ENCODE data around the gene TTLL11.

Gene TTLL11

DNA sequence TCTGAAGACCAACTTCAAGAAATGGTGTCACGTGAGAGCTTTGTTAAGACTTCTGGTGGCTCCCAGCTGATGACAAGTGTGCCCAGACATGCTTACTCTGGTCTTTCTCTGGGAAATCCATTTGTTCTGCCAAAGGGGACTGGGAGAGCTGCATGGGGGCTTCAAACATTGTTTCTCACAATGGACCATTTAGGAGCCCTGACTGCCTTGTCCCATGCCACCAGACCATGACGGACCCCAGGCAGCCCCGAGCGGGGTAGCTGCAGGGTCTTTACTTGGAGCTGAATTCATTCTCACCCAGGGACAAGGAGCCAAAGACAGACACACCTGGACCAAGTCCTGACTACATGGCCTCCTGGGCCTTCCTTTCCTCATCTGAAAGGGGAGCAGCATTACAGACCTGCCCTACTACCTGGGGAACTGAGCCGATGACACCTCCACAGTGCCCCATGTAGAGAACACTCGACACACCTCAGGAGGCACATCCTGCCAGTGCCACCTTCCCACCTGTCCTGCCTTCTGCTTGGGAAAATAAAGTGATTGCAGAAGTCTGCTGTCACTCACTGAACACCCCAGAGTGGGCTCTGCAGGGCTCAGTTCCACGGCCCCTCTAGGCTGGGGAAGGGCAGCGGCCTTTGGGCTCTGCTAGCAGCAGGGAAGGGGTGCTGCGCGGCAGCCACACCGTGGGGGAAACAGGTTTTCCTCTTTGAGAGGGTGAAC, 272.7 kb downstream of the TTLL11 start:
- DNase-seq, result no peak

DNA sequence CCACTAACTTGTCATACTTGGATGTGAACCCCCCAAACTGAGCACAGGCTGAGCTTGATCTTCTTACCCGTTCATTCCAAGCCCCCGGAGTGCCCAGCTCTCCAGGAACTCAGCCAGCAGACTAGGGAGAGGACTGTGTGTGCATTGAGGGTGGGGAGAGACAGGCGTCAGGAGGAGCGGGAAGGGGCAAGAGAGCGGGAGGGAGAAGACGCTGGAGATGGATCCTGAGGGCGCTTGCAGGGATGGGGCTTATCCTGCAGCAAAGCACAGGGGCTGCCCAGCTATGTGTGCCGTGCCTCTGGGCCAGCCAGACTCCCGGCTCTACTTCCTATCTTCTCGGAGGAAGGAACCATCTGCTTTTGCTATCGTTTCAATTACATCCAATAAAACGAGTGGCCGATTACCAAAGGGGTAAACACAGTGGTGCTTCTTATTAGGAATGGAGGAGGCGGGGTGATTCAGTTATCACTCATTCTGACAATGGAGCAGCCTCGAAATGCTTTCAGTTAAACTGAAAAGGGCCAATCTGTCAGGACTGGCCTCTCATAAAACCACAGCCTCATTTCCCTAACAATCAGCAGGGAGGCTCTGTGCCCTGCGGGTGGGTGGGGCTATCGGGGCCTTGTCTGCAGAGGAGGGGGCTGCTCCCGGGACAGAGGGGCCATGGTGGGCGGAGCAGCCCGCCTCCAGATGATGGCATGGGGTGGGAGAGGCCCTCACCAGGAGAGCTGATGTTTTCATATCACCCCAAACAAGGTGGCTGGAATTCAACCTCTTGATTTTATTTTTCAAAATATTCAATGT, 273.5 kb downstream of the TTLL11 start:
- DNase-seq, result no peak

DNA sequence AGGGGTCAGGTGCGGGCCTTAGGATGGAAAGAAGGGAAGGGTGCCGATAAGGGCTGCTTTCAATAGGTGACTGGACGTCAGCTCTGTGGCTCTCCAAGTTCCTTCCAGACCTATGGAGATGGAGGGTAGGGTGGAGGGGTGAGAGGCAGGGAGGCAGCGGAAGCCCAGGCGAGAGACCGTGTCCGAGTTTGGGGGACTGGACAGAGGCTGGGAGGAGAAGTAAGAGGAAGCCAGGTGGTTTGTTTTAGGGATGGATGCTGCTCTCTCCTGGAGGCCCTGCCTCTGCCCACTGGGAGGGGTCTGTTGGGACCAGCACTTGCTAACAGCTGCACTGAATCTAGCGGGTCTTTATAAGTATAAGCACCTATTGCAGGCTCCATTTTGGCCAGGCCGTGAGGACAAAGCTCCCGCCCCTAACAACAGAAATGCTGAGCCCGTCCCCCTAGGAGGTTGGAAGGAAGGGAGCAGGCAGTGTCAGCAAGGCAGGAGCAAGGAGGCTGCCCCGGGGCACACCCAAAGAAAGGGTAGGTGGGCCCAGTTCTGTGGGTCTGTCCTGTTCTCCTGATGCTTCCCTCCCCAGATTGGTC, 274.2 kb downstream of the TTLL11 start:
- no peak for DNase-seq

DNA sequence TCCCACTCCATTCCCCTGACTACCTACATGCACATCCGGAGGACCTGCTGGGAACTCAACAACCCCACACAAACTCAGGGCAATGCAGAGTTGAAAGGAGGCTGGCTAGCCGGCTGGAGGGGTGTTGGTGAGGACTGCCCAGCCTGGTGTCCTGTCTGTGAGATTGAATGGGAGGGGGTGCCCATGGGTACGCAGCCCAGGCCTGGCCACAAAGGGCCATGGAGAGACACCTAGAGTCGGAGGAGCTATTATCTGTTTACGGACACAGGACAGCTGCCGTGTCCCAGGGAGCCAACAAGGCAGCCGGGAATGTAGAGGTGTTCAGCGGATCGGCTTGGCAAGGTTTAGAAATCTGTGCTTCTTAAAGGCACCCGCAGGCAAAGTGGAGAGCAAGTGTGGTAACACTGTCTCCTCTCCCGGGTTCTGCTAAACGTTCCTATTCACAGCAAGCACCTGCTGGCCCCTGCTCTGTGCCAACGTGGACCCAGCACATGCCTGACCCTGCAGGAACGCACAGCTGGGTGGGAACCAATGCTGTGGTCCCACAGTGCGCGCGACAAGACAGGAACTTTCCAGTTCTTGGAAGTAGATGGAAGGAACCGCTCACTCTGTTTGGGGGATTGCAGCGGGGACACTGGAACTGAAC, 275.0 kb downstream of the TTLL11 start:
- no peak for DNase-seq

DNA sequence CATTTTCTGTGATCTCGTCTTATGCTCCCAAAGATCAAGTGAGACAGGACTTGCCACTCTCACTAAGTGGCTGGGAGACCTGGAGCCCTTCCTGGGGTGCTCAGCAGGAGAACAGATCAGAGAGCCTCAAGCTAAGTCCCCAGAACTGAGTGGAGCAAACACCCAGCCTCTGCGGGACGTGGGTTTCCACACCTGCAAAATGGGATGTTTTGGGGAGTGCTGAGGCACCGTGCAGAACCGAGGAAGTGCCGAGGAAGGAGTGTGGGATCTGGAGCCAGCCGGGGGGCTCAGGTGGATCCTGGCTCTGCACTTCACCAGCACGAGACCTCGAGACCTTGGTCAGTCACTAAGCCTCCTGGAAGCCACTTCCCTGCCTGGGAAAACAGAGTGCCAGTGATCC, 275.6 kb downstream of the TTLL11 start:
- DNase-seq, result no peak

DNA sequence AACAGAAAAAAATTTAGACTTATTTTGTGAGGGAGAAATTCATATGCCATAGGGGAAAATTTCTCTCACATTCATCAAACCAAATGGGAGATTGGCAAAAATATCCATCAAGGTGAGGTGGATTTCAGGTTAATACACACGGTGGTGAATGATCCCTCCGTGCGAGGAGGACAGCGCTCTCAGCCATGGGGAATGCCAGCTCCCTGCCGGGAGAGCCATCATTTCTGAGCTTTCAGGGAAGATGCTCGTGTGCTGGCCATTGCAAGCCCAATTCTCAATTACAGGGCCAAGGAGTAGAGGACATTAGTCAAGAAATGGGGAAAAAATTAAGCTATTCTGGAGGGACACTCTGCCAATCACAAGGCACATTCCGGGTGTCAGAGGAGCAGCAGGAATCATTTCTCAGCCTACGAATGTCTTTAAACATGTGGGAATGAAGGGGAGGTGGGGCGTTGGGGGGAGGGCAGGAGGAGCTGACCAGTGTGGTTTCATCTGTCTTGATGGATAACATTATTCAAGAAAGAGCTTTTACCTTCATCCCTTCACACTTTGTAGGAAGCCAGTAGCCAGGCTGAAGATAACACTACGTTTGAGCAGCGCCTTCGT, 276.2 kb downstream of the TTLL11 start:
- no peak for DNase-seq

DNA sequence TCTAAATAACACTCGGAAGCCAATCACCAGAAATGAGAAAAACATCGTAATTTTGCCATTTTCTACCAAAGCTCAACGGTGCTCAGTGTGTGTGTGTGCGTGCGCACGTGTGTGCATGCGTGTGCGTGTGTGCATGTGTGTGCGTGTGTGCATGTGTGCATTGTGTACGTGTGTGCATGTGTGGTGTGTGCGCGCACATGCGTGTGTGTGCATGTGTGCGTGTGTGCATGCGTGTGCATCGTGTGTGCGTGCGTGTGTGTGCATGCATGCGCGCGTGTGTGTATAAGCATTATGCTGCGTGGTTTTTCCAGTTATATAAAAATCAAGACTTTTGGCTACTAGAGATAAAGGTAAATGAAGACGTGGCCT, 276.7 kb downstream of the TTLL11 start:
- no peak for DNase-seq

DNA sequence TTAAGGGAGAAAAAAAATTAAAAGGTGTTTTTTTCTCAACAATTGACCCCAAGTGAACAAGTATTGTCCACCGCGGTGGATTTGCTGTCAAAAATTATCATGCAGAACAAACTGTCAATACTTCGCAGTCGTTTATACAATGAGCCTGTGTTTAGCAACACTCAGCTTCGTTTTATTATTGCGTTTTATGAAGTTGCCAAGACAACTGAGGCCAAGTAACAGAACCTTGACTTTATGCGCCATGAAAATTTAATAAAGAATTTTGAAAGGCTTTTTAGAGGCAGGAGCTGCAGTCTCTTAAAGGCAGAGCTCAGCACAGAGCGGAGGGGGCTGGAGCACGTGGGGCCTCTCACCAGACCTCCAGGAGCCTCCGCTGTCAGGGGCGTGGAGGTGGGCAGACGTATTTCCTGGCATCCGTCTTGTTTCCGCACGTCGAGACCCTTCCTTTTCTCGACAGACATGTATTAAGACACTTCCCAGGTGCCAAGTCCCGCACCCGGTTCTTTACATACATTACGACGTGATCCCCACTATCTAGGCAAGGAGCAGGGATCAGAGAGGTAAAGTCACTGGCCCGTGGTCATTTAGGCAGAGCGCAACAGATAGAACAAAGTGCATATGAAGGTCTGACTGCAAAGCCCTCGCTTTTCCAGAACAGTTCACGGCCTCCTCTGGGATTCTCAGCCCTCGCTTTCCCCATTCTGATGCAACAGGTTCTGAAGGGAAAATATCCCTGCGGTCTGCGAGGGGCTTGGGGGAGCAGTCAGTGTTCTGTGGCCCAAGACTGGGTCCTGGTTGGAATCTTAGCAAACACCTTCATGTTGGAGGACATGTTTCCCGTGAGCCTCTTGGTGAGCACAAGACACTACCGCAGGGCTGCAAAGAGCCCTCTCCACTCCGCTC, 277.3 kb downstream of the TTLL11 start:
- DNase-seq, result no peak

DNA sequence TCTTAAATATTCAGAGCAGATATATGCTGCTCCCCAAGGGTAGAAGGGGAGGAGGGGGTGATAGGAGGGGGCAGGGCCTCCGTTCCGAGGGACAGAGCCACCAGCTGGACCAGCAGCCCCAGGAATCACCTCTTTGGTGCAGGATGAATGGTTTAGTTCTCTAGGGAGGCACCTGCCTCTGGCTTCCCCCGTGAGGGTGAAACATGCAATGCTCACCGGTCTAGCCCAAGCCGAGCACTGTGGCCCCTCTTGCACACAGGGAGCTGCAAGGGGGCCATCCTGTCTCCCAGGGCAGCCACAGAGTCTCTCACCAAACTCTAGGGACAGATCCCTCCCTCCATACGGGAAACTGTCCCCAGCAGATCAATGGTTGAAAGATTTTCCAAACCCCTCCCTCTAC, 278.0 kb downstream of the TTLL11 start:
- no peak for DNase-seq

DNA sequence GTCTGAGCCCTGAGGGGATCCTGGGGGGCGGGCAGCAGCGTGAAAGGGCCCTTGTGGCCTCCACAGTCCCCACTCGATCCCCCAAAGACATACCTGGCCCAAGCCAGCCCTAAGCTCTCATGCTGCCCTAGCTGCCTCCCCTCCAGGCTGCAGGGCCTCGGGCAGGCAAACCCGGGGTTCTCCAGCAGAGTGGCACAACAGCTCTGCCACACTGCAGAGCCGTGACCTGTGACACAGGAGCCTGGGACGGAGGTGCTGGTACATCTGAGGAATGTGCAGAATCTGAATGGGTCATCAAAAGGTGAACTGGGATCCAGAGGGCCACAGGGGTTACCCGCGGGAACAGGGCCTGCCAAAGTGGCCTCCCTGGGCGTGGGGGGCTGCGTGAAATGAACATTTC, 278.5 kb downstream of the TTLL11 start:
- DNase-seq, result no peak

DNA sequence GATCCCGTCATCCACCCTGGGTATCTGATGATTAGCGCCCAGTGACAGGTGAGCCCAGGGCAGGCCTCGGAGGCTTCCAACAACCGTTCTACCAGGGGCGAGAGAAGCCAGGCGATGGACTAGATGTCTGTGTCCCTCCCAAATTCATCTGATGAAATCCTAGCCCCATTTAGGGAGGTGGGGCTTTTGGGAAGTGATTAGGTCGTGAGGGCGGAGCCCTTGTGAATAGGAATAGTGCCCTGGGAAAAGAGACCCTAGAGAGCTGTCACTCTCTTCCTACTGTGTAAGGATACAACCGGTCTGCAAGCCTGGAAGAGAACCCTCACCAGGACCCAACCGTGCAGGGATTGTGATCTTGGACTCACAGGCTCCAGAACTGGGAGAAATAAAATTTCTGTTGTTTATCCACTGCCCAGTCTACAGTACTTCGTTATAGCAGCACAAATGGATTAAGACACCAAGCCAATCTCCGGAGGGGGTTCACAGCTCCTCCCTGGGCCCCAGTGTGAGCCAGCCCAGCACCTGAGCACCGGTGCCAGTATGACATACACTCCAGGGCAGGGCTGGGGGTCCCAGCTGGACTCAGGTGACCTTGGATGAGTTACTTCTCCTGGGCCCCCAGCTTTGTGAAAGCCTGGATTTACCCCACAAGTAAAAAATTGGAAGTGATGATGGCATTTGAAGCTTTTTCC, 279.4 kb downstream of the TTLL11 start:
- no peak for DNase-seq

DNA sequence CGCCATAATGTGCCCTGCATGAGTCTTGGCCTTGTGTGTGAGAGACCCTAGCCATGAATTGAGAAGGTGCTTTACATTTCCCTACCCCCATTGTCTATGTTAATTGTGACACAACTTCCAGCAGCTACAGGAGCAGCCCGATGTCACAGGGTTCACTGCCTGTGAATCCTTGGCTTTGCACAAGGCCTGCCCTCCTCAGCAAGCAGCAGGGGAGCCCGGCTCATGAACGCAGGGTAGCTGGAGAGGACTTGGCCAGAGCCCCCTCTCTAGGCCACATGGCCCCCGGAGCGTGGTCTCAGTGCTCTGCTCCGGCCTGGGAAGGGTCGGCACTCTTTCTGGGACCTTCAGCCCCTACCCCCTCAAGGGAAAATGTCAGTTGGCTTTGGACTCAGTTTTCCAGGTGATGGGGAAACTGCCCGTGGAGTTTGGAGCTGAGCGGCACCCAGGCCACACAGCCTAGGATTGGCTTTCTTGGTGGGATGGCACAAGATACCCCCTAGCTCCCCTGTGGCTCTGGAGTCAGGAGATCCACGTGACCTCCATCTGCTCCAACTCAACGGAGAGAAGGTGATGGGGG, 280.9 kb downstream of the TTLL11 start:
- DNase-seq, result no peak

DNA sequence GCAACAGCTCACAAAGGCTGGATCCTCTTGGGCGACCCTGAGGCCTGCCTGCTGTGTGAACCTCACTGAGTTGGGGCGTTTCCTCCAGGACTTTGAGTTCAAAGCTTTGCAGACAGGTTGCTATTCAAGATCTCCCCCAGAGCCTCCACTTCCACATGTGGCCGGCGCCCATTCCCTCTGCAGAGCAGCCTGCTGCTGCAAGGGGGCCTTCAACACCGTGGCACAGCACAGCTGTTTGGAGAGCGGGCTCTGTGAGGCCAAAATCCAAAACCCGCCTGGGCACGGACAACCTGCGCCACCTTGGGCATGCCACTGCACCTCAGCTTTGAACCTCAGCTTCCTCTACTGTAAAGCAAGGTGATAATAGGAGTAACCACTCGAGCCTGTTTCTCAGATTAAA, 281.4 kb downstream of the TTLL11 start:
- DNase-seq, result no peak

DNA sequence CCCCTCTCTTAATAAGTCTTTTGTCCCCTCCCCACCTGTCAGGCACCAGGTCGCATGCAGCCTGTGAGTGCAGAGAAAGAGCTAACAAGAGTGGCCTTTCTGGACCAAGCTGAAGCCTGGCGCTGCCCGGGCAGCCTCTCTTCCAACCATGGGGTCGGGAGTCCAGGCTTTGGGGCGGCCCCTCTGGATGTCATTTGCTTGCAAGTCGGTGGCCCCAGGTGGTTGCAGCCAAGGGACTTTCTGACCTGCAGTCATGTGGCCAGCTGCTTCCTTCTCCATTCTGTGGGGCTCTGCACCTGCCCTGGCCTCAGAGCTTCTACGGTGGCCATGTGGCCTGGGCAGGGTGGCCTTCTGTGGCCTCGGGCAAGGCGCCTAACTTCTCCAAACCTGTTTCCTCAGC, 282.0 kb downstream of the TTLL11 start:
- no peak for DNase-seq

DNA sequence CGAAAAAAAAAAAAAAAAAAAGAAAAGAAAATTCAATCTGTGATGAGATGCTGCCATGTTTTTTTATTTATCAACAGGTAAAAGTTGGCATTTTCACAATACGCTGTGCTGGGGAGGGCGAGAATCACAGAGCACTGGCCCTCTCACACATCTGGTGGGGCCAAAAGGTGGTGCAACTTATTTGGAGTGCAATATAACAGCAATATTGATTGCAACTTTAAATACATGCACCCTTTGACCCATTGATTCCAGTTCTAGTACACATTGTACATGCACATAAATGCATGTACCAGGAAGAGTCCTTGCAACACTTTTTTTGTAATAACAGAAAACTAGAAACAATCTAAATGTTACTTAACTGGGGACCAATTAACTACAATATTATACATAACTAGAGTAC, 282.6 kb downstream of the TTLL11 start:
- no peak for DNase-seq

DNA sequence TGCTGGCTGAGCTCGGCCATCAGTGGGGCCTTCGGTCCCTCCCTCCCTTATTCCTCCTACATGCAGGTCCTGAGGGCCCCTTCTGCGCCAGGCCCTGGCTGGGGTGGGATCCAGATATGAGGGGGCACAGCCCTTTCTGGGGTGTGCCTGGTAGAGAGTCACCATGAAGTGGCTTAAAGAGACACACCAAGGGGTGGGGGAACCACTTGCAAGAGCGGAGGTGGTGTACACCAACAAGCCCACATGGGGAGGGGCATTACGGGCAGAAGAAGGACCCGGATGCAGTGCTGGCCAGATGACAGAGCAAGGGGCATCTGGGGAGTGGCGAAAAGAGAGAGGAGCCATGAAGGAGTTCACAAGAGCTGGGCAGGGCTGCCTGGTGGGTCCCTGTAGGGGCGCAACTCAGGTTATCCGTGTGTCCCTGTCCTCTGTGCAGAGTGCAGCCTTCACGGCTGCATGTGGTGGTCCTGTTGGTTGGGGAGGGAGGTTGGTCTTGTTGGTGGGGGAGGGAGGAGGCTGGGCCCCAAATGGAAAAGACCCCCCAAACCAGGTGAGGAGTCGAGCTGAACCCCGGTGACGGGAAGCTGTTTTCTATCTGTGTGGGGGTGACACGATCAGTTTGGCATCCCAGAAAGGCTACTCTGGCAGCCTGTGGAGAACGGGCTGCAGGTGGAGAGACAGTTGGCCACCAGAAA, 283.6 kb downstream of the TTLL11 start:
- DNase-seq, result no peak

DNA sequence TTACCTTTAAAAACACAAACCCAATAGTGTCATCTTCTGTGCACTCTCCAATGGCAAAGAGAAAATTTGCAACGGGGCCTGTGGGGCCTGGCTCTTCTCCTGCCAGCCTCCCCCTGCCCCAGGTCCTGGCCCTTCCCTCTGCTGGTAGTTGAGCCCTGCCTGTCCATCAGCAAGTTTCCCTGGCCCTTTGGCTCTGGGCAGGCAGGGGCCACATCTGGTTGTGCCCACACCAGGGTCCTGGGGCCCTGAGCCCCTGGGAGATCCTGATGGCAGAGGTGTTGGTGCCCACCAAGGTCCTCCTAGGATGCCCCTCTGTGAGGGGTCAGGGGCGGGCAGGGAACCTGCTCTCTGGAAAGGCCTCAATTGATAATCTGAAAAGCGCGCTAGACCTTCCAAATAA, 284.3 kb downstream of the TTLL11 start:
- DNase-seq, result no peak

DNA sequence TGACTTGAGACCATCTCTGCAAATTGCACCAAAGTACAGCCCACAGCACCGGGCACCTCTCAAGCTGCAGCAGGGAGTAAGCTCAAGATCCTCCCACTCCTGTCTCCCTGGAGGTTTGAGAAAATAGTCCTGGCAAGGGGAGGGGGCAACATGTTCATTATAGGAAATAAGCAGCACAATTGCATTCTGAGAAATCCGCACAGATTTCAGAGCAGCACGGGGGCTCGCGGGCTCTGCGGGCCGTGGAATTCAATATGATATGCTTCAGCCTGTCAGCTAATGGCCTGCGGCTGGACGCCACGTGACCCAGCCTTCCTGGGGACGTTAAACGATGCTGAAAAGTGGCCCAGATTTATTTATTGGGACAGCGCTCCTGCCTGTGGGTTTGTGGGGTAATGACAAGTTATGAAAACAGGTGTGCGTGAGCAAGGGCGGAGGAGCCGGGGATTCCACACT, 285.3 kb downstream of the TTLL11 start:
- DNase-seq, result no peak

DNA sequence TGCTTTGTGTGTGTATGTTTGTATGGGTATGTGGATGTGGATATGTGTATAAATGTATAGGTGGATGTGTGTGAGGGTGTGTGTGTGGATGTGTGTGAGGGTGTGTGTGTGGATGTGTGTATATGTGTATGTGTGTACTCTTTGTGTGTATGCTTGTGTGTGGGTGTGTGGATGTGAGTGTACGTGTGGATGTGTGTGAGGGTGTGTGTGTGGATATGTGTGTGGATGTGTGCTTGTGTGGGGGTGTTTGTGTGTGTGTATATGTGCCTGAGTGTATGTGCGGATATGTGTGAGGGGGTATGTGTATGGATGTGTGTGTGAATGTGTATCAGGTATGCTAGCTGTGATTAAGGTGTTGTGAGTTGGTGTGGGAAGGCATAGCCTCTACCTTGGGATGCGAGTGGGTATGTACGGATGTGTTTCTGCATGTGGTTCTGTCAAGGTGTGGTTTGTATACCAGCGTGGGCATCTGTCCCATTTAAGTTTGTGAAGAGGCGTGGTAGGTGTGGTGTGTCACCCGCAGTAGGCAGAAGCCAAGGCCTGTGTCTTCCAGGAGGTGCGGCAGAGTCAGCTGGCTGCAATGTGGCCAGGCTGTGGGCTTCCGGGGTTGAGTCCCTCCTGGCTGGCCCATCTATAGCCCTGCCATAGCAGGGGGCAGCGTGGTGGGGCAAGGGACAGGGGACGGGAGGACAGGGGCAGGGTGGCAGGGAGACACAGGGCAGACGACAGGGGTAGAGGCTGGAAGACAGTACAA, 285.9 kb downstream of the TTLL11 start:
- no peak for DNase-seq

DNA sequence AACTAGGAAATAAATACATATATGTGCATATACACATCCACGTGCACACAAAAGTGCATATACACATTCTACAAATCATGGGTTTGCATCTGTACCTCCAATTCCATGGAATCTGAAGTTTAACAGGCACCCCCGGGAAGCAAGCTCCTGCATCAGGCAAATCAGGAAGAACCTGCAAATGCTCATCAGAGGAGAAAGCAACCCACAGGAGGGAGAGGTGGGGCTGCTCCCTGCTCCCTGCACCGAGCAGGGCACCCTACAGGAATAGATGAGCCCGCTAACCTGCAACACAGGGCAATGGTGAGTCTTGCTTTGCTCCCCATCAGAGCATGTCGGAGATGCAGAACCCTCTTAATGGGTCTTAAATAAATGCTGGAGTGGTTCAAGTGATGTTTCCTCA, 290.4 kb downstream of the TTLL11 start:
- no peak for DNase-seq

Measured in activated gamma-delta T cell (primary cell).